GM18867 (cell line): ENCODE results near the gene THBS4.
A peak's percentile ranks its signal among the peaks of the same experiment; 100 is the strongest.

Source experiments
- ATAC-seq: cut with Tn5 transposase; IDR thresholded peaks from one replicate; pipeline ENCODE4 v1.9.1; 2021; ENCODE audit warnings: mild to moderate bottlenecking, moderate library complexity; ENCODE audit not compliant: unreplicated experiment

Gene THBS4

DNA sequence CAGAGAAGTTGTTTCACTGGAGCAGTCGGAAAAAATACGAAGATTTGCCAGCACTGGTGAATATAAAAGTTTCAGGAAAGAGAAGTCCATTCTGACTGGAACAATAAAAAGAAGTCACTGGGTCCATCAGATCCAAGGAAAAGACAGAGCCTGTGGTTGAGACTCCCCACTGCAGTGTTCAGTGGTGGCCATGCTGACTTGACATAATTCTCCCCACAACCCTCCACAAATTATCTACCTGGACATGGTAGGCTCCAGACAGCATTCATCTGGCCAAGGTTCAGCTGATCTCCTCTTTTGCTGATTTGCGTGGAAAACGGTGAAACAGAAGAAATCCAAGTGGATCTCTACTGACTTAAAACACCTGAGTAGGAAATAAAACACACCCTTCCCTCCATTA lies 8.0 kb downstream of the THBS4 start:
- ATAC-seq = no peak

GRCh38 chr5:80048084-80048780 lies 13.1 kb downstream of the THBS4 start:
- no peak for ATAC-seq

- no peak for ATAC-seq
These were observed 17.3 kb downstream of the THBS4 start for GRCh38 chr5:80052464-80052863.

GRCh38 chr5:80054682-80055081 lies 19.5 kb downstream of the THBS4 start:
- ATAC-seq = no peak

- ATAC-seq = no peak
These were observed 20.5 kb downstream of the THBS4 start for GRCh38 chr5:80055491-80056170.

DNA sequence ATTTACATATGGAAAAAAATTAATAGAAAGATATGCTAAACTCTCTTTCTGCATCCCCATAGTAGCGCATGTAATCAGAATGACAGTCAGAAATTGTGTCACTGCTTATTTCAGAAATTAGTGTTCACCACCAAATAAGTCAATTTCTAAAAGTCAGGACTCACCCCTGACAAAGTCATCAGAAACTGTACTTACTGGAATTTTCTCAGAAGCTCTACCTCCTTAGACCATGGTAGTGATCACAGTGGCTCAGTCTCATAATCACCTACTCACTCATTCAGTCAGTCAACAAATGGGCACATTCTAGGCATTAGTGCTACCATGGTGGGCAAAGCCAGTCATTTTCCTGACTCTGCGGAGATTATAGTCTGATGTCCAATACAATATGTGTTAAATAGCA lies 22.0 kb downstream of the THBS4 start:
- no peak for ATAC-seq

GRCh38 chr5:80057921-80058320 lies 22.8 kb downstream of the THBS4 start:
- ATAC-seq = no peak

DNA sequence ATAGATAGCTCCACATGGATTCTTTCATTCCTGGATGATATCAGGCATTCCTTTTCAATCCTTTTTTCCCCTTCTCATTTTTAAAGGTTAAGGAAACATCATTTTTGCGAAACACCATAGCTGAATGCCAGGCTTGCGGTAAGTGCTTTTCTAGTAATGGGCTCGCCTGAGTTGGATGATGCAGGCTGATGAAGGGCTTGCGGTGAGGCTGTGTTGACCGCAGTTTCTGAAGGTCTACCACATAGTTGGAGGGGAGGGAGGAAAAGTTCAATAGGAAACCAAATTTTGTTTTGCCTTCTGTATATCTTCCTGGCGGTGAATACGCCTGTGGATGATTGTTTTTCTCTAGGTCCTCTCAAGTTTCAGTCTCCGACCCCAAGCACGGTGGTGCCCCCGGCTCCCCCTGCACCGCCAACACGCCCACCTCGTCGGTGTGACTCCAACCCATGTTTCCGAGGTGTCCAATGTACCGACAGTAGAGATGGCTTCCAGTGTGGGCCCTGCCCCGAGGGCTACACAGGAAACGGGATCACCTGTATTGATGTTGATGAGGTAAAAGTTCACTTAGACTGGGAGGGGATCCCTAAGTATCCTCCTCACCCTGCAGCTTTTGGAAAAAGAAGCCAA lies 24.3 kb downstream of the THBS4 start:
- ATAC-seq = no peak

GRCh38 chr5:80060966-80061365 lies 25.8 kb downstream of the THBS4 start:
- no peak for ATAC-seq

GRCh38 chr5:80061547-80061946 lies 26.4 kb downstream of the THBS4 start:
- no peak for ATAC-seq

GRCh38 chr5:80064124-80064523 lies 29.0 kb downstream of the THBS4 start:
- no peak for ATAC-seq

DNA sequence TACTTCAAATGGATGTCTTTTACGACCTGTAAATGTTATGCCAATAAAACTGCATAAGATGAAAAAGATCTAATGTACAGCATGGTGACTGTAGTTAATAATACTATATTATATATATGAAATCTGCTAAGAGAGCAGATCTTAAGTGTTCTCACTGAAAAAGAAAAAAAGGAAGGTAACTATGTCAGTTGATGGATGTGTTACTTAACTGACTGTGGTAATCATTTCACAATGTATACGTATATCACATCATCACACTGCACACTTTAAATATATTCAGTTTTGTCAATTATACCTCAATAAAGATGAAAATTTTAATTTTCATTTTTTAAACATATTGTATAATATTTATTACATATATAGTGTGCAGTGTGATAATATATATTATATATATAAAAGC lies 31.9 kb downstream of the THBS4 start:
- ATAC-seq = no peak

GRCh38 chr5:80067531-80068245 lies 32.5 kb downstream of the THBS4 start:
- ATAC-seq = no peak

DNA sequence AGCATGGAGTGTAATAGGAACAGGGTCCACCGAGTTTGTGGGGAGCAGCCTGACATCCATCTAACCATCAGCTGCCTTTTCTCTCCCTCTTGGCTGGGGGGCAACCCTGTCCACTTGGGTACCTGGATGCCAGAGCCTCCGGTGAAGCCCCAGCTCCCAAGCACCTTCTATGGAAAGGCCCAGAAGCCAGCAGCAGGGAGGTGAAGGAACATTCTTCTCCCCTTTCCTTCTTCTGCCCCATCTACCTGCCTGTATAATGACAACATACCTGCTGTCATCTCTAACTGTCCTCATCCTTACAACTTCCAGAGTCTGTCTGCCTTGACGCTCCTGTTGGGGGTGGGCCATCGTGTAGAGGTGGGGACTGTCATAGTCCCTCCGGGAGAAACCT lies 33.1 kb downstream of the THBS4 start:
- ATAC-seq = no peak

DNA sequence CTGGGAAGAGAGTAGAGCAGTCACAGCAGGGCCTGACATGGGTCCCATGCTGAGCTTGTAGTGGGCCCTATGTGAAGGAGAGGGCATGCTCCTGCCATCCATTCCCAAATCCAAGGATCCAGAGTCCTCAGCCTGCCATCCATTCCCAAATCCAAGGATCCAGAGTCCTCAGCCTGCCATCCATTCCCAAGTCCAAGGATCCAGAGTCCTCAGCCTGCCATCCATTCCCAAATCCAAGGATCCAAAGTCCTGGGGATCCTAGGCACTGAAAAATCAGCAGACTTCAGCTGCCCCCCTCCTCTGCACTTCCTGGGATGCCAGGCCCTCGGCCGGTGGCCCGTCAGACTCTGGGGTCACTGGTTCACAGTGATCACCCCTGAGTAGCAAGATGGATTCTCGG lies 33.6 kb downstream of the THBS4 start:
- no peak for ATAC-seq

GRCh38 chr5:80069251-80069800 lies 34.2 kb downstream of the THBS4 start:
- ATAC-seq = no peak

GRCh38 chr5:80069918-80070318 lies 34.8 kb downstream of the THBS4 start:
- no peak for ATAC-seq

GRCh38 chr5:80070338-80071056 lies 35.3 kb downstream of the THBS4 start:
- ATAC-seq = peak; percentile 87

DNA sequence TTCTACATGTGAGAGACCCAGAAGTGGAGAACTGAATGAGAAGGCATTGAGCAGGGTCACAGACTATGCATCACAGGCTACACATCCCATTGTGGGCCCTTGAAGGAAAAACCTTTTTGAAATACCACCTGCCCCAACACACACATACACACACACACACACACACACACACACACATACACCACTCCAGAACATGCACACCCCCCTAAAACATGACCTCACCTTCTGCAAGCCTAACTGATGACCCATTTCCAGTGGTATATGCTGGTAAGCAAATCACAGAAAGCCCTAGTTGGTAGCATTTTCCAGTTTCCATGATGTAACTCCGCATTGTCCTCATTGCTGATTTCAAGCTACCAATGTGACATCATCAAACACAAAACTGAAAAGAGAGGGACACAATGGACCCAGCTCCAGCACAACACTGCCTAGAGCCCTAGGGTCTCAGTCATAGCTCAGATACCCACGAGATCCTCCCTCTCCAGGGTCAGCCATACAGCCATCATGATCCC lies 36.4 kb downstream of the THBS4 start:
- no peak for ATAC-seq
